HEK293 (cell line): Measurements from ENCODE around the gene NUDCD2.
"Not testable (repeated sequence)": the region's sequence is repeated elsewhere in the genome, so short reads cannot be mapped to it uniquely, and the experiment has no call there.

Experiments used
- CTCF ChIA-PET: fragments of 350-600 bp; formaldehyde crosslinking; extraction: SDS; loops from one replicate; lab custom pipeline; 2021; ENCODE audit warnings: antibody characterized with exemption; lab: Yijun Ruan, JAX
- POLR2A ChIA-PET: fragments of 300-600 bp; formaldehyde crosslinking; extraction: SDS; loops from one replicate; lab custom pipeline; 2020; ENCODE audit warnings: antibody characterized with exemption, inconsistent platforms; lab: Yijun Ruan, JAX
- H3K27ac ChIP-seq: fragments of 200-500 bp; sonication (Bioruptor generic); 2 replicates; pipeline ENCODE4 v1.5.1; 2014; ENCODE audit warnings: low read depth, low read length, control low read depth, inconsistent platforms; ENCODE audit errors: extremely low read depth
- H3K36me3 ChIP-seq, 2 experiments: fragments of 200-500 bp in 1 of 2; sonication (Bioruptor generic) in 1 of 2; 1 replicate in 1 of 2; 2 replicates in 1 of 2; pipeline ENCODE4 v1.5.1; 2014 to 2017; ENCODE audit warnings: inconsistent platforms in 2 of 2, low read length in 2 of 2; ENCODE audit not compliant: control insufficient read depth in 2 of 2, insufficient read depth in 1 of 2
- H3K4me1 ChIP-seq: fragments of 200-500 bp; sonication (Bioruptor generic); 2 replicates; pipeline ENCODE4 v1.5.1; 2014; ENCODE audit warnings: mild to moderate bottlenecking, low read length, inconsistent platforms; ENCODE audit not compliant: control insufficient read depth, insufficient read depth
- H3K4me3 ChIP-seq: 2 replicates; pipeline ENCODE4 v1.5.1; 2011; ENCODE audit warnings: low read depth, mild to moderate bottlenecking, control low read depth, low read length, moderate library complexity
- H3K9me3 ChIP-seq: fragments of 200-500 bp; sonication (Bioruptor generic); 2 replicates; pipeline ENCODE4 v1.5.1; 2014; ENCODE audit warnings: low read depth, low read length, inconsistent platforms; ENCODE audit not compliant: control insufficient read depth, insufficient read depth
- IKZF3 ChIP-seq: fragments of 450-650 bp; IDR thresholded peaks from 2 replicates; pipeline ENCODE4 v1.5.0; 2018; ENCODE audit warnings: missing biosample characterization, mild to moderate bottlenecking, missing genetic modification characterization, moderate library complexity
- MZF1 ChIP-seq: fragments of 450-650 bp; formaldehyde crosslinking; IDR thresholded peaks from 2 replicates; pipeline ENCODE4 v1.5.1; 2017; ENCODE audit warnings: missing biosample characterization, missing genetic modification characterization, borderline replicate concordance
- OSR2 ChIP-seq: fragments of 450-650 bp; formaldehyde crosslinking; IDR thresholded peaks from 2 replicates; pipeline ENCODE4 v1.5.1; 2016; ENCODE audit warnings: missing biosample characterization, missing genetic modification characterization
- PRDM4 ChIP-seq: fragments of 450-650 bp; formaldehyde crosslinking; IDR thresholded peaks from 2 replicates; pipeline ENCODE4 v1.5.1; 2017; ENCODE audit warnings: missing biosample characterization, missing genetic modification characterization
- ZBTB17 ChIP-seq: fragments of 450-650 bp; formaldehyde crosslinking; IDR thresholded peaks from 2 replicates; pipeline ENCODE4 v1.5.1; 2016; ENCODE audit warnings: missing biosample characterization, missing genetic modification characterization
- ZNF140 ChIP-seq: fragments of 450-650 bp; formaldehyde crosslinking; IDR thresholded peaks from 2 replicates; pipeline ENCODE4 v1.5.1; 2016; ENCODE audit warnings: missing biosample characterization, missing genetic modification characterization
- ZNF292 ChIP-seq: fragments of 450-650 bp; formaldehyde crosslinking; IDR thresholded peaks from 2 replicates; pipeline ENCODE4 v1.5.1; 2016; ENCODE audit warnings: low read depth, missing biosample characterization, missing genetic modification characterization, borderline replicate concordance
- ZNF335 ChIP-seq: fragments of 450-650 bp; formaldehyde crosslinking; conservative IDR thresholded peaks from 2 replicates; pipeline ENCODE4 v1.5.1; 2016; ENCODE audit warnings: missing biosample characterization, missing genetic modification characterization
- ZNF354C ChIP-seq: fragments of 450-650 bp; formaldehyde crosslinking; IDR thresholded peaks from 2 replicates; pipeline ENCODE4 v1.5.1; 2016; ENCODE audit warnings: missing biosample characterization, missing genetic modification characterization, low read depth, borderline replicate concordance
- ZNF449 ChIP-seq: fragments of 450-650 bp; formaldehyde crosslinking; IDR thresholded peaks from 2 replicates; pipeline ENCODE4 v1.5.1; 2017; ENCODE audit warnings: missing biosample characterization, mild to moderate bottlenecking, missing genetic modification characterization, moderate library complexity
- ZNF473 ChIP-seq: fragments of 450-650 bp; formaldehyde crosslinking; IDR thresholded peaks from 2 replicates; pipeline ENCODE4 v1.5.1; 2017; ENCODE audit warnings: missing biosample characterization, missing genetic modification characterization
- ZNF626 ChIP-seq: fragments of 450-650 bp; sonication (Bioruptor Pico); formaldehyde crosslinking; IDR thresholded peaks from 2 replicates; pipeline ENCODE4 v1.5.1; 2018; ENCODE audit warnings: missing biosample characterization, missing genetic modification characterization, inconsistent platforms
- ZNF776 ChIP-seq: fragments of 450-650 bp; formaldehyde crosslinking; IDR thresholded peaks from 2 replicates; pipeline ENCODE4 v1.5.0; 2017; ENCODE audit warnings: missing biosample characterization, missing genetic modification characterization, borderline replicate concordance
- ZNF830 ChIP-seq: fragments of 450-650 bp; IDR thresholded peaks from 2 replicates; pipeline ENCODE4 v1.5.0; 2018; ENCODE audit warnings: missing biosample characterization, missing genetic modification characterization, low read depth, mild to moderate bottlenecking, moderate library complexity
- ZSCAN18 ChIP-seq: fragments of 450-650 bp; formaldehyde crosslinking; IDR thresholded peaks from 2 replicates; pipeline ENCODE4 v1.5.1; 2016; ENCODE audit warnings: missing biosample characterization, missing genetic modification characterization
- ZSCAN23 ChIP-seq: fragments of 450-650 bp; formaldehyde crosslinking; IDR thresholded peaks from 2 replicates; pipeline ENCODE4 v1.5.1; 2016; ENCODE audit warnings: missing biosample characterization, missing genetic modification characterization

NUDCD2 gene

GRCh38 chr5:163401271-163401670, 58.6 kb downstream of the NUDCD2 start (continued):
- TF ChIP-seq ZSCAN18 = no peak
- no peak for TF ChIP-seq OSR2 (tag by site-specific recombination)
- TF ChIP-seq MZF1 (tag by site-specific recombination) = no peak

- Histone ChIP-seq H3K4me3 (no peak overlapping the region), H3K9me3 (no peaks in the 10 kb centered on the region), H3K36me3 (no peaks in the 10 kb centered on the region), H3K27ac (no peak overlapping the region), H3K4me1 (no peaks in the 10 kb centered on the region)
- POLR2A ChIA-PET = no interaction called here
- no peak for TF ChIP-seq ZBTB17 (tag by site-specific recombination)
- TF ChIP-seq PRDM4 = no peak
- no peak for TF ChIP-seq ZNF354C (tag by site-specific recombination)
- no peak for TF ChIP-seq ZNF140 (tag by site-specific recombination)
- TF ChIP-seq IKZF3 = no peak
- CTCF ChIA-PET = interaction anchor here (0.7 to 2.4 kb wide), 3 partner anchors 8 to 93 kb away, joined by 3 to 11 read pairs (median 4); no protein-coding TSS in a partner anchor
These were observed 60.0 kb downstream of the NUDCD2 start for GRCh38 chr5:163399923-163400322.

- TF ChIP-seq ZNF292 (tag by site-specific recombination) (no peak), ZSCAN23 (tag by site-specific recombination) (no peak), ZNF626 (tag by site-specific recombination) (no peak), IKZF3 (no peak), ZNF335 (no peak), ZNF449 (no peak), ZNF473 (tag by site-specific recombination) (no peak), ZNF830 (no peak), ZNF776 (tag by site-specific recombination) (no peak)
These were observed 62.5 kb downstream of the NUDCD2 start for GRCh38 chr5:163397354-163397753.

GRCh38 chr5:163396818-163397340, 63.0 kb downstream of the NUDCD2 start:
- H3K4me3 ChIP-seq, H3K9me3 ChIP-seq, H3K36me3 ChIP-seq, POLR2A ChIA-PET, H3K27ac ChIP-seq, H3K4me1 ChIP-seq: not testable (repeated sequence)
- CTCF ChIA-PET = interaction anchor here (1.7 kb wide), 1 partner anchor 12 kb away, joined by 5 read pairs; no protein-coding TSS in a partner anchor

More at GRCh38 chr5:163397354-163397753, 62.5 kb downstream of the NUDCD2 start:
- ChIA-PET CTCF (interaction anchor here (0.8 to 1.7 kb wide), 2 partner anchors 12 to 50 kb away, joined by 4 to 5 read pairs; no protein-coding TSS in a partner anchor), POLR2A (no interaction called here)
- no peaks in the 10 kb centered on the region for H3K36me3 ChIP-seq
- no peaks in the 10 kb centered on the region for H3K4me1 ChIP-seq
- H3K9me3 ChIP-seq = no peaks in the 10 kb centered on the region
- no peak overlapping the region for H3K4me3 ChIP-seq
- H3K27ac ChIP-seq = no peak overlapping the region
